ENCODE results near the gene SDE2. TPM values are rescaled to one million over a fixed set of nuclear protein-coding genes. Genes with fewer than 3 reads are reported as not detected.
"Not testable (repeated sequence)": the region's sequence is repeated elsewhere in the genome, so short reads cannot be mapped to it uniquely, and the experiment has no call there.

Gene SDE2
- total RNA-seq, 1 donor from 2014 or later = 19.6 TPM

- H3K4me1 Mint-ChIP-seq (ENCODE audit: low read depth, unreplicated experiment) = peaks cover 30% of the 10 kb centered on the region
- no peaks in the 10 kb centered on the region for H3K36me3 Mint-ChIP-seq (ENCODE audit: unreplicated experiment)
- DNase-seq = peak; percentile 90
- H3K4me3 Mint-ChIP-seq (ENCODE audit: unreplicated experiment) = peak overlapping the region; percentile 77
- no peak for TF ChIP-seq CTCF (IDR thresholded peaks at IDR 0.05; ENCODE audit: partially characterized antibody, unreplicated experiment)
- peak overlapping the region; percentile 97 for H3K27ac Mint-ChIP-seq (ENCODE audit: unreplicated experiment)
- H3K9me3 Mint-ChIP-seq (ENCODE audit: unreplicated experiment) = peaks cover 17% of the 10 kb centered on the region
- H3K27me3 Mint-ChIP-seq (ENCODE audit: unreplicated experiment) = peaks cover 8% of the 10 kb centered on the region
These were observed 3.7 kb upstream of the SDE2 start for GRCh38 chr1:226002667-226003501.

- Mint-ChIP-seq H3K36me3 (ENCODE audit: unreplicated experiment) (no peaks in the 10 kb centered on the region), H3K27me3 (ENCODE audit: unreplicated experiment) (peaks cover 8% of the 10 kb centered on the region), H3K4me1 (ENCODE audit: low read depth, unreplicated experiment) (peaks cover 30% of the 10 kb centered on the region), H3K27ac (ENCODE audit: unreplicated experiment) (peak overlapping the region; percentile 97), H3K9me3 (ENCODE audit: unreplicated experiment) (peaks cover 17% of the 10 kb centered on the region), H3K4me3 (ENCODE audit: unreplicated experiment) (peak overlapping the region; percentile 77)
- no peak for TF ChIP-seq CTCF (IDR thresholded peaks at IDR 0.05; ENCODE audit: partially characterized antibody, unreplicated experiment)
- DNase-seq = peak; percentile 25
These were observed 3.0 kb upstream of the SDE2 start for GRCh38 chr1:226001963-226002666.

- peaks cover 8% of the 10 kb centered on the region for H3K27me3 Mint-ChIP-seq (ENCODE audit: unreplicated experiment)
- no peaks in the 10 kb centered on the region for H3K36me3 Mint-ChIP-seq (ENCODE audit: unreplicated experiment)
- H3K9me3 Mint-ChIP-seq (ENCODE audit: unreplicated experiment) = peaks cover 17% of the 10 kb centered on the region
- H3K4me3 Mint-ChIP-seq (ENCODE audit: unreplicated experiment) = no peak overlapping the region
- DNase-seq = no peak
- TF ChIP-seq CTCF (IDR thresholded peaks at IDR 0.05; ENCODE audit: partially characterized antibody, unreplicated experiment) = no peak
- peak overlapping the region; percentile 70 for H3K27ac Mint-ChIP-seq (ENCODE audit: unreplicated experiment)
- peaks cover 37% of the 10 kb centered on the region for H3K4me1 Mint-ChIP-seq (ENCODE audit: low read depth, unreplicated experiment)
These were observed 1.9 kb upstream of the SDE2 start for GRCh38 chr1:226001088-226001487.

GRCh38 chr1:226000493-226001081 is 1.4 kb upstream of the SDE2 start:
- not testable (repeated sequence) for DNase-seq; H3K4me3 Mint-ChIP-seq (ENCODE audit: unreplicated experiment); H3K27me3 Mint-ChIP-seq (ENCODE audit: unreplicated experiment); H3K36me3 Mint-ChIP-seq (ENCODE audit: unreplicated experiment)
- peaks cover 41% of the 10 kb centered on the region for H3K4me1 Mint-ChIP-seq (ENCODE audit: low read depth, unreplicated experiment)
- H3K9me3 Mint-ChIP-seq (ENCODE audit: unreplicated experiment) = peaks cover 17% of the 10 kb centered on the region
- H3K27ac Mint-ChIP-seq (ENCODE audit: unreplicated experiment) = peak overlapping the region; percentile 100

GRCh38 chr1:225999912-226000337 is 782 bp upstream of the SDE2 start:
- peak overlapping the region; percentile 100 for H3K27ac Mint-ChIP-seq (ENCODE audit: unreplicated experiment)
- peaks cover 8% of the 10 kb centered on the region for H3K27me3 Mint-ChIP-seq (ENCODE audit: unreplicated experiment)
- peaks cover 17% of the 10 kb centered on the region for H3K9me3 Mint-ChIP-seq (ENCODE audit: unreplicated experiment)
- no peak for TF ChIP-seq CTCF (IDR thresholded peaks at IDR 0.05; ENCODE audit: partially characterized antibody, unreplicated experiment)
- no peak for DNase-seq
- peaks cover 42% of the 10 kb centered on the region for H3K4me1 Mint-ChIP-seq (ENCODE audit: low read depth, unreplicated experiment)
- H3K4me3 Mint-ChIP-seq (ENCODE audit: unreplicated experiment) = peak overlapping the region; percentile 80
- H3K36me3 Mint-ChIP-seq (ENCODE audit: unreplicated experiment) = no peaks in the 10 kb centered on the region

All from glutamatergic neuron (in vitro differentiated cells).